Measurements from ENCODE around the gene PRKAR1A. TPM values are rescaled to one million over a fixed set of nuclear protein-coding genes. Genes with fewer than 3 reads are reported as not detected.

PRKAR1A gene
- total RNA-seq, 1 donor: 260 TPM

- no peak for DNase-seq (ENCODE audit: low read depth)
- H3K4me3 ChIP-seq (ENCODE audit: low read depth, low read length): no peak overlapping the region
- no peak for TF ChIP-seq CTCF (IDR thresholded peaks at IDR 0.05; ENCODE audit: insufficient read depth, low read depth, low read length)
These were observed 29.6 kb downstream of the PRKAR1A start for GRCh38 chr17:68541816-68542215.

- no peak for TF ChIP-seq CTCF (IDR thresholded peaks at IDR 0.05; ENCODE audit: insufficient read depth, low read depth, low read length)
These were observed 30.7 kb downstream of the PRKAR1A start for GRCh38 chr17:68542698-68543463.

GRCh38 chr17:68544111-68544915 lies 32.1 kb downstream of the PRKAR1A start:
- no peak for TF ChIP-seq CTCF (IDR thresholded peaks at IDR 0.05; ENCODE audit: insufficient read depth, low read depth, low read length)

More at GRCh38 chr17:68542698-68543463, 30.7 kb downstream of the PRKAR1A start:
- DNase-seq (ENCODE audit: low read depth): no peak
- H3K4me3 ChIP-seq (ENCODE audit: low read depth, low read length): no peak overlapping the region

GRCh38 chr17:68556551-68556950 lies 44.3 kb downstream of the PRKAR1A start:
- no peak for TF ChIP-seq CTCF (IDR thresholded peaks at IDR 0.05; ENCODE audit: insufficient read depth, low read depth, low read length)
- no peak overlapping the region for H3K4me3 ChIP-seq (ENCODE audit: low read depth, low read length)
- DNase-seq (ENCODE audit: low read depth): no peak

More at GRCh38 chr17:68544111-68544915, 32.1 kb downstream of the PRKAR1A start:
- H3K4me3 ChIP-seq (ENCODE audit: low read depth, low read length): no peak overlapping the region
- DNase-seq (ENCODE audit: low read depth): peak; percentile 23

GRCh38 chr17:68559316-68559715 lies 47.1 kb downstream of the PRKAR1A start:
- no peak overlapping the region for H3K4me3 ChIP-seq (ENCODE audit: low read depth, low read length)
- TF ChIP-seq CTCF (IDR thresholded peaks at IDR 0.05; ENCODE audit: insufficient read depth, low read depth, low read length): no peak
- DNase-seq (ENCODE audit: low read depth): no peak

GRCh38 chr17:68560966-68561720 lies 48.9 kb downstream of the PRKAR1A start:
- no peak for TF ChIP-seq CTCF (IDR thresholded peaks at IDR 0.05; ENCODE audit: insufficient read depth, low read depth, low read length)
- no peak for DNase-seq (ENCODE audit: low read depth)
- H3K4me3 ChIP-seq (ENCODE audit: low read depth, low read length): no peak overlapping the region
